RKO (cell line): ENCODE results near the gene ATP10A.

Source experiments
- DNase-seq: peaks from one replicate; pipeline ENCODE4 v3.0.0-alpha.2; 2016; ENCODE audit warnings: low spot score

ATP10A gene

DNA sequence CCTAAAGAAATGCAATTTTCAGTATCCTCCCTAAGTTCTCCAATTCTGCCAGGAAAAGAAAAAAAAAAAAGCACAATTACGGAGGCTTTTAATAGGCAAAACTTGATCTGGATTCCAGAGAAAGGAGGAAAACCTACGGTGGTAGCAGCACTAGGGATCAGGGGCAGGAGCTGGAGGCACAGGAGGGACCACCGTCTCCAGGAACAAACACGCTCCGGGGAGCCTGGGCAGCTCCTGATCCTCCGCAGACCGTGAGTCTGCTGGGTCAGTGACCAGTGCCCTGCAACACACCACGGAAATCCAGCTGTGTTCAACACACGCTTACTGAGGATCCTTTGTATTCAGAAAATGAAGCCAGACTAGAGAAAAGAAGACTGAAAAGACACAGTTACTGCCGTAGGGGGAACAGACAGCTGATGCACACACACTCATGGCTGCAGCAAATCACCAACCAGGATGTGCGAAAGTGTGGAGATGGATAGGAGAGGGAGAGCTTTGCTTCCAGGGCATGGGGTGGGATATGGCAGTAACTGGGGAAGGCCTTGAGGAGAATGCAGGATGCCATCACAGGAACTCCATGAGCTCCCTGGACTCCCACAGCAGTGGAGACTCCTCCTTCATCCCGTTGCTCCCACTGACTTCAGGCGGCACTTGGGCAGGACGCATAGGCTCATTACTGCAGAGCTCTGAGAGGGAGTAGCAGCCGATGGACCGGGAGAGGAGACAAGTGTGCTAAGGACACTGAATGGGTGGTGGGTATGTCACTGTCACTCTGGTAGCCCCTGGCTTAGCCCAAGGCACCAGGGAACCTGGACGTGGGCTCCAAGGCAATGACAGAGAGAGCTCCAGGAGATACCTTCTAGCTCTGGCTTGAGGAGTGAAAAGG is 167.0 kb downstream of the ATP10A start:
- no peak for DNase-seq

GRCh38 chr15:25694823-25695312 is 168.3 kb downstream of the ATP10A start:
- no peak for DNase-seq

- DNase-seq: no peak
These were observed 168.9 kb downstream of the ATP10A start for GRCh38 chr15:25694239-25694584.

DNA sequence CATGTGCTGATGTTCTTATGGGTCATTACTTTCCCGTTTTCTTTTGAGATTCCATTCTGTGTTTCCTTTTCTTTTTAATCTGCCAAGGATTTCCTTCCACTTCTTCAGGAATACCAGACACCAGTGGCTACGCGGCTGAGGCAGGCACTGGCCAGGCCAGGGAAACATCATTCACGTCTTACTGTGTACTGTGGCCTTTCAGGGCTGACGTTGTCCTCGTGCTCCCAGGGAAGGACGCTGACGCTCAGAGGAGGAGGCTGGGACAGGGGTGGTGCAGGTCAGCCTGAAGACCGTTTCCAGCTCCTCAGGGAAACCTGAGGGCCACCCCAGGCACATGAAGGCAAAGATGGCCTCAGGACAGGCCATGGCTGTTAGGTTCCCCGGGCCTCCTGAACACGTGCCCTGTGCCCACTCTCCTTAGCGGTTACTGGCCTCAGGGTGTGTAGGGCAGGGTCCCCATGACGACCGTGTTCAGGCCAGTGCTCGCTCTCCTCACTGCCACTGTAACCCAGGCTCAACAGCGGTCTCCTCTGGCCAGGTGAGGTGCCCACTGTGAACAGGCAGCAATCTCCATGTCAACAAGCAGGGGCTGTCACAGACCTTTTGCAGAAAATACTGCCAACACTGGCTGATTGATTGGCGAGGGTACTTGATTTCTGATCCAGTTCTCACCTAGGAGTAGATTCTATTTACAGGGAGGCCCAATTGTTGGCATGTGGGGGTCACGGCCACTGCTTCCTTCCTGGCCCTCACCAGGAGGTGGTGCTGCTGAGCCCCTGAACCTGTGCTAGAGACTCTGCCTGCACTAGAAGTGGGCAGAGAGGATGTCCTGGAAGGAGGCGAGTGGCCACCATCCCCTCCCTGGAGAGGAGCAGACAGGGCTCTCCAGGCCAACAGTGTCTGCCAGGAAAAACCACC is 169.5 kb downstream of the ATP10A start:
- no peak for DNase-seq

GRCh38 chr15:25691544-25692430 is 171.3 kb downstream of the ATP10A start:
- DNase-seq: no peak

- no peak for DNase-seq
These were observed 172.2 kb downstream of the ATP10A start for GRCh38 chr15:25690673-25691543.

DNA sequence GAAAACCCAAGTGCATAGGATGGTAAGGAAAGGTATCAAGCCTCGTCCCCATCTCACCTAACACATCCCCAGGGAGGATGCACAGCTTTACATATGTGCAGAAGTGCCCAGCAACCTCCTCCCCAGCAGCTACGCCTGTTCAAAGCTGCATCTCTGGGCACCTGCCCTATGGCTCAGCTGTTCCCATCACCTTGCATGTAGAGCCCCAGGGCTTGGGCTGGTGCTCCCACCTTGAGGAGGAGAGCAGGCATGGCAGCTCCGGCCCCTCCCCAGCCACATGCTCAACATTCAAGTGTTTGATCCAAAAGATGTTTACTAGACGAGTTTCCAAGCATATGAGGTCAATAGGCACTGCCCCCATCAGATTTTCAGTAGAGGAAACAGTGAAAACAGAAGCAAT is 173.5 kb downstream of the ATP10A start:
- DNase-seq: no peak

- DNase-seq: no peak
These were observed 175.0 kb downstream of the ATP10A start for GRCh38 chr15:25688166-25688565.

DNA sequence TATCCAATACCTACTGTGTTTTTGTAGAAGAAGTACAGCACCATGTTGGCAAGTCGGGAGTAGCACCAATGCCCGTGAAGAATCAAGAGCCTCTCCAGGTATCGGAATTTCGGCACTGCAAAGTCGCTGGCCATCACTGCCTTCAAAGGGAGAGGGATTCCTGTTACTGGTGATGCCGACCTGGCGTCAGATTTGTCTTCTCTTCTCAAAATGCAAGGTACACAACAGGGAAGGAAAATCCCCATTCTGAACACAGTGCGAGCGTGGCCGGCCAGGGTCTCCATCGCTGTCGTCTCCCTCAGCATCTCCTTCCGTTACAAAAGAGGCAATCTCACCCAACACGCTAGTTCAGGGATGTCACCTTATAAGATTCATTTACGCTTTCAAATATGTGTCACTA is 175.4 kb downstream of the ATP10A start:
- DNase-seq: no peak

- DNase-seq: no peak
These were observed 175.9 kb downstream of the ATP10A start for GRCh38 chr15:25687276-25687675.

DNA sequence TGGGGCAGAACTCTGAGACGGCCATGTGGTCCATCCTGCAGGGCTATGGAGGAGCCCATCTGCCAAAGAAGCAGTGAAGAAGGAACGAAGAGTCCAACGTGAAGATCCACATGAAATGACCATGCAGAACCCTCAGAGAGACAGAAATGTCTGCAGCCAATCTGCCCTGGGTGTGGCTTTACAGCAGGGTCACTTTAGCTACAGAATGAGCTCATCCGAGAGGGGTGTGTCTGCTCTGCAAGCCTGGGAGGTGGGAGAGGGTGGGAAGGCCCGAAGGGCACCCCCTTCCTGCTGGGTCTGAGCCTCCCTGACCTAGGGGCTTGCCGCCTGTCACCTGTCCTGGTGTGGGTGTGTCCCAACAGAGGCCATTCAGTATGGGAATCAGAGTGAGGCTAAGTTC is 176.3 kb downstream of the ATP10A start:
- DNase-seq: no peak

DNA sequence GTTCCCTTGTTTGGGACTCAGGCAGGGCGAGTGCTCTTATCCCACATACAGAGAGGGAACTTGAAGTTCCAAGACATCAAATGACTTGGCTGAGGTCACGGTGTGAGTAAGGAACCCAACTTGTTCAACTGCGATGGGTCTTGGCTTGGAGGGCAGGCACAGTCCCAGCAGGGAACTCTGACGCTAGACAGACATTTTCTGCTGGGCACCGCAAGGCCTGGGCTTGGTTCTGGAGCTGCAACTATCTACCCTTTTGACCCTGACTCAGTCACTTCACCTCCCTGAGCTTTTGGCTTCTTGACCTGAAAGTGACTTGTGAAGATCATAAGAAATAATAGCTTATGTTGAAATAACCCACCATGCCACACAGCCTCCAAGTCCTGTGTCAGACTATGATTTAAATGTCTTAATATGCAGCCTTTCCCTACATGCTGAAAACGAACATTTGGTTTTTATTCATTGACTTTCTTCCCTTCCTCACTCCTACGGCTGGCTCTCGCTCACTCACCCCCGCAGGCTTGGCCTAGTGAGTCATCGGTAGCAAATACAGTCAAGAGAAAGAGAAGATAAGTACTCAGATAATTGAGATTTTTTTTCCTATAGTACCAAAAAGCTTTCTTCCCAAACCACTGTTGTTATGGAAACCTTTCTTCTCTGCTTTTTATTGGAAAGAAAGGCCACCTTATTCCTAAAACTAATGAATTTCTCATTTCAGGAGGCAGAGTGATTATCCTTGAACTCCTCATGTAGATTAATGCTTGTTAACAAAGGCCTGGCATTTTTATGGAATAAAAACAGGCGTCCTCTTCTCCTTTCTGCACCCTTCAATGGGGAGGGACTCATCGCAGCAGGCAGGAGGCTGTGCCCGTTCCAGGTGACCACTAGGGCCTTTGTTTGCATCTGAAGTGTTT is 178.4 kb downstream of the ATP10A start:
- peak; percentile 21 for DNase-seq

DNA sequence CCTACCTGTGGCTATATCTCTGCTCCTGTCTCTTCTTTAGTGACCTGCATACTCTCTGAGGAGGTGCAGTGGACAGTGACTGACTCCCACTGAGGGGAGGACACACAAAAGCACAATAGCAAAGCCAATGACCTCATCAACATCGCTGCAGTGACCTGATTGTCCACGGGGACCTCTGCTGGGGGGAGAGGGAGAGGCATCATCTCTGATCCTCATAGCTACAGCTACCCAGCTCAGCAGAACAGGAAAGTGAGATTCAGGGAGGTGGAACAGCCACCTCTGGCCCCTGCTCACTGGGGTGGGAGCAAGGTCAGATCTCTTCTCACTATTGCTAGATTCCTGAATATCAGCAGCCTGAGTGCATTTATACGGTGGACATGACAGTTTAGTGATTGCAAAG is 179.2 kb downstream of the ATP10A start:
- DNase-seq: no peak

DNA sequence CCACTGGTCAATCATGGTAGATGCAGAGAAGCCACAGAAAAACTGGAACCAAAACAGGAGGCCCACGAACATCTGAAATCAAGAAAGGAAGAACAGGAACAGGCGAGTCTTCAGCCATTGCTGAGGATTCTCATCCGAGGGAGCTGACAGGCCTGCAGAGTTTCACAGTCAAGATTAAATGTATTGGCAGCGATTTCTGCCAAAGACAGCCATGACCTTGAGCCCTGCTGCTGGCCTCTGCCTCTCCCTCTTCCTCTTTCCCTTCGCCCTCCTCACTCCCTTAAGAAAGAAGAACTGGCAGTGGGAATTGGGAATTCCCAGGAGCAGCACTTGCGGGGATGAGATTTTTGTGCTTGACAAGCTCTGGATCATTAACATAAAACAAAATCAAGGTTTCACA is 179.7 kb downstream of the ATP10A start:
- DNase-seq: no peak

DNA sequence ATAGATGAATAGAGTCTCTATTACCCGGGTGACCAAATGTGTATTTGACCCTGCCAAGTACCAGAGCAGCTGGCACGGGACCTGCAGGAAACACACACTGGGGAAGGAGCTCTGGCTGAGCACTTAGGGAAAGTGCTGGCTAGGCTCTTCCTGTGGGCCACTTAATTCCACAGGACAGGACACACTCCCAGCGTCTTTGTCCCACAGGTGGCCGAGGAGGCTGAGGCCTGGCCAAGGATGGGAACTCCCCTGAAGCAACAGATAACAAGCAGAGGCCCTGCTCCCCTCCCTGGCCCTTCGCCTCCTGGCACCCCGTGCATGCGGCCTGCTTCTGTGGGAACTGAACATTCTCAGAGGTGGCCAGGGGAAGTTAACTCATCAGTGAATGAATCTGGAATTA is 180.8 kb downstream of the ATP10A start:
- DNase-seq: no peak

- DNase-seq: no peak
These were observed 182.5 kb downstream of the ATP10A start for GRCh38 chr15:25680686-25681025.

- DNase-seq: no peak
These were observed 183.0 kb downstream of the ATP10A start for GRCh38 chr15:25679964-25680685.

GRCh38 chr15:25679492-25679891 is 183.6 kb downstream of the ATP10A start:
- DNase-seq: no peak

DNA sequence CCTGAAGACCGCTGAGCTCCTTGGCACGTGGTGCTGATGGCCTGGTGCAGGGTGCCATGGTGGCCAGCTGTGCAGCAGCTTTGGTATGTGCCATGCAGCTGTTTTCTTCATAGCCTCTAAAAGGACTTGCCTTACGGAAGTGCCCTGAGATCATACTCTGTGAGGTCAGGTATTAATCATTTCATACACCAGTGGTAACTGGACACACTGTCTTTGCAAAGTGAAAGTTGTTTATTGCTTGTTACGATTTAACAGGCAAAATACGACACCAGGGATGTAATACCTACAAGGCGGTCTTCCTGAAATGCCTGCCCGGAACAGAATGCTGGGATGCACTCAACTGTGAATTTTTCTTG is 184.6 kb downstream of the ATP10A start:
- no peak for DNase-seq
